HepG2 (cell line): Measurements from ENCODE around the gene PXDC1. TPM values are rescaled to one million over a fixed set of nuclear protein-coding genes. Genes with fewer than 3 reads are reported as not detected.
A peak's percentile ranks its signal among the peaks of the same experiment; 100 is the strongest.

Experiments used
- ATF1 ChIP-seq: IDR thresholded peaks from 2 replicates; pipeline ENCODE4 v1.6.1; 2016; ENCODE audit warnings: mild to moderate bottlenecking, control low read depth
- ETV5 ChIP-seq: IDR thresholded peaks from 2 replicates; pipeline ENCODE4 v1.6.1; 2018; ENCODE audit warnings: missing biosample characterization, missing genetic modification reagents, inconsistent platforms, borderline replicate concordance
- GMEB2 ChIP-seq: IDR thresholded peaks from 2 replicates; pipeline ENCODE4 v1.6.1; 2016; ENCODE audit warnings: missing biosample characterization, missing genetic modification reagents, low read depth
- HDAC1 ChIP-seq: sonication (generic); formaldehyde crosslinking; IDR thresholded peaks from 2 replicates; pipeline ENCODE4 v1.5.1; 2020; ENCODE audit warnings: mild to moderate bottlenecking, missing genetic modification reagents
- HMGXB3 ChIP-seq: sonication (generic); formaldehyde crosslinking; IDR thresholded peaks from 2 replicates; pipeline ENCODE4 v1.4.0; 2020; ENCODE audit warnings: missing genetic modification reagents, borderline replicate concordance
- HNRNPUL1 ChIP-seq: fragments of 200-400 bp; formaldehyde crosslinking; IDR thresholded peaks from 2 replicates; pipeline ENCODE4 v1.6.1; 2017; ENCODE audit warnings: low read depth, mild to moderate bottlenecking, low read length, moderate library complexity
- MIER2 ChIP-seq: IDR thresholded peaks from 2 replicates; pipeline ENCODE4 v1.6.1; 2016; ENCODE audit warnings: missing biosample characterization, missing genetic modification reagents
- SOX6 ChIP-seq, 2 experiments: fragments of 450-650 bp in 1 of 2; sonication (generic) in 1 of 2; formaldehyde crosslinking in 1 of 2; IDR thresholded peaks; 2 replicates each; pipeline versions ENCODE4 v1.4.0 to v1.6.1; 2017 to 2020; ENCODE audit warnings: antibody characterized with exemption in 1 of 2, mild to moderate bottlenecking in 1 of 2, missing genetic modification reagents in 1 of 2
- ZBTB25 ChIP-seq: IDR thresholded peaks from 2 replicates; pipeline ENCODE4 v1.6.1; 2018; ENCODE audit warnings: missing genetic modification reagents
- ZMYM3 ChIP-seq: sonication (generic); formaldehyde crosslinking; IDR thresholded peaks from 2 replicates; pipeline ENCODE4 v1.5.1; 2020; ENCODE audit warnings: mild to moderate bottlenecking, missing genetic modification reagents
- ZNF598 ChIP-seq: sonication (generic); formaldehyde crosslinking; IDR thresholded peaks from 2 replicates; pipeline ENCODE4 v1.5.1; 2020; ENCODE audit warnings: mild to moderate bottlenecking, missing genetic modification reagents, borderline replicate concordance
- ZNF770 ChIP-seq: sonication (generic); formaldehyde crosslinking; IDR thresholded peaks from 2 replicates; pipeline ENCODE4 v1.5.0; 2020; ENCODE audit warnings: mild to moderate bottlenecking, missing genetic modification reagents
- polyA plus RNA-seq, 8 experiments: library from polyadenylated mRNA; depleted of rRNA in 3 of 8; stranded (reverse) in 7 of 8; unstranded in 1 of 8; fragments of >200 nt; fragmentation: Illumina TruSeq in 4 of 8; extraction: Trizol in 4 of 8; gene quantifications; 2 replicates each; pipeline versions ENCODE4 v1.2.1 to v1.2.3, GENCODE V29; 2011 to 2016; ENCODE audit warnings: low read depth in 4 of 8, missing spikeins in 1 of 8, mixed read lengths in 1 of 8; ENCODE audit not compliant: insufficient read depth in 1 of 8
- total RNA-seq, 5 experiments: library from RNA; depleted of rRNA; stranded (reverse); fragments of >200 nt; fragmentation: Illumina TruSeq; extraction: Trizol; gene quantifications; 2 replicates each; pipeline ENCODE4 v1.2.3, GENCODE V29; 2016; ENCODE audit warnings: low read depth in 1 of 5
- TF ChIP-seq, protein P1 (sequence below): IDR thresholded peaks from 2 replicates; pipeline ENCODE4 v1.6.1; 2018; ENCODE audit warnings: missing genetic modification reagents, mild to moderate bottlenecking, missing compliant biosample characterization

Gene PXDC1
- total and polyA plus RNA-seq, 2 of the 13 experiments (the other 11 are each of a cell fraction or from before 2014, with no cell fraction given), result 32.4 to 34.7 TPM

DNA sequence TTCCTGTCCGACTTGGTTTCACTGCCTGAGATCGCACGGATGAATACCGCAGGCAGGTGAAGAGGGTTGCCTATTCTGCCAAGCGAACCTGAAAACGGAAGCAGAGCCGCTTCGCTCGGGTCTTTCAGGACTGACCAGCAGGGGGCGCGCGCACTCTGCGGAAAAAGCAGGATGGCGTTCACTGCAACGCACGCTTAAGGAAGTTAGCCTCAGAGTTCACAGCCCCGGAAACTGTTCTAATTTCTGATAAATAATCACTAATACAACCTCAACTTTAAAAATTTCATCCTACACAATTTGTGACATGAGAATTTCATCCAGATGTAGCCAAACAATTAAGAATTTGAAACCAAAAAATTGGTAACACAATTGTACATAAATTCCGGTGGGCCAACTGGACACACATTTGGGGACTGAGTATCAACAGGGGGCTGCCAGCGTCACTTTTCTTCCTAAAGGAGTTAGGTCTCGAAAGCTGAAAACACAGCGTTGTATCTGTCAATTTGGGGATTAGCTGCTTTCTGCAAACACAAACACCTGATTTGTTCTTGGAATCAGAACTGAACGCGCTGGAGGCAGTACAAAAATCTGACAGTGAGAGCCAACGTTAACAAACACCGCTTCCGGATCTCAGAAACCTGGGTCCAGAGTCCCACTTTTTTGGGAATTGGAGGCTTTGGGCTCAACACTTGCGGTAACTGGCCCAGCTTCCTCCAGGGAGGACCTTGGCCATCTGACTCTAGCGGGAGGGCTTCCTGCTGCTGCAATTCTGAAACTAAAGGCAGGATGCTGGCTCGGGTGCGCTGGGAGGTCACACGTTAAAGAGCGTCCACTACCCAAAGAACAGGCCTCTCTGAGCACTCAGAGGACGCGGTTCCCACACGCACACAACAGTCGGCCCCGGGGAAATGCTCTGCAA is 8.8 kb downstream of the PXDC1 start (continued):
- TF ChIP-seq ZNF770 (CRISPR knock-in tag) (peak; percentile 54; the same call in 1 of the 2 replicates), HDAC1 (peak; percentile 77), ZMYM3 (CRISPR knock-in tag) (no peak), ATF1 (CRISPR knock-in tag) (no peak; the same call in 1 of the 2 replicates), HMGXB3 (CRISPR knock-in tag) (no peak), HNRNPUL1 (no peak), ETV5 (peak; percentile 85), ZBTB25 (0 out of 2 replicates have a peak, but pooled peaks have one; percentile 12), ZNF598 (no peak), SOX6 (IDR thresholded peaks at IDR 0.05) (no peak), SOX6 (CRISPR knock-in tag; IDR thresholded peaks at IDR 0.05) (peak; percentile 74), MIER2 (CRISPR knock-in tag) (0 out of 2 replicates have a peak, but pooled peaks have one; percentile 43), GMEB2 (CRISPR knock-in tag) (no peak)
- TF ChIP-seq, protein P1, sequence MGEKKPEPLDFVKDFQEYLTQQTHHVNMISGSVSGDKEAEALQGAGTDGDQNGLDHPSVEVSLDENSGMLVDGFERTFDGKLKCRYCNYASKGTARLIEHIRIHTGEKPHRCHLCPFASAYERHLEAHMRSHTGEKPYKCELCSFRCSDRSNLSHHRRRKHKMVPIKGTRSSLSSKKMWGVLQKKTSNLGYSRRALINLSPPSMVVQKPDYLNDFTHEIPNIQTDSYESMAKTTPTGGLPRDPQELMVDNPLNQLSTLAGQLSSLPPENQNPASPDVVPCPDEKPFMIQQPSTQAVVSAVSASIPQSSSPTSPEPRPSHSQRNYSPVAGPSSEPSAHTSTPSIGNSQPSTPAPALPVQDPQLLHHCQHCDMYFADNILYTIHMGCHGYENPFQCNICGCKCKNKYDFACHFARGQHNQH, result peak; percentile 73; the same call in 1 of the 2 replicates
